ENCODE measurements around the gene SCN4B.

- TF ChIP-seq POLR2A (IDR thresholded peaks at IDR 0.05; ENCODE audit: low read depth, low read length) (no peak), POLR2AphosphoS5 (IDR thresholded peaks at IDR 0.05; ENCODE audit: low read depth, low read length) (no peak), TAF1 (IDR thresholded peaks at IDR 0.05; ENCODE audit: borderline replicate concordance, low read depth, low read length) (no peak)
Observed at GRCh38 chr11:118133816-118134215, 18.8 kb downstream of the SCN4B start.
